NCI-H345 treated with DMSO at 0.1 percent for 48 hours (cell line): ENCODE measurements around the gene CCDC57.

Experiments used
- DNase-seq: peaks from one replicate; lab custom pipeline; 2025; ENCODE audit not compliant: unreplicated experiment; lab: John Stamatoyannopoulos, UW

Gene CCDC57

DNA sequence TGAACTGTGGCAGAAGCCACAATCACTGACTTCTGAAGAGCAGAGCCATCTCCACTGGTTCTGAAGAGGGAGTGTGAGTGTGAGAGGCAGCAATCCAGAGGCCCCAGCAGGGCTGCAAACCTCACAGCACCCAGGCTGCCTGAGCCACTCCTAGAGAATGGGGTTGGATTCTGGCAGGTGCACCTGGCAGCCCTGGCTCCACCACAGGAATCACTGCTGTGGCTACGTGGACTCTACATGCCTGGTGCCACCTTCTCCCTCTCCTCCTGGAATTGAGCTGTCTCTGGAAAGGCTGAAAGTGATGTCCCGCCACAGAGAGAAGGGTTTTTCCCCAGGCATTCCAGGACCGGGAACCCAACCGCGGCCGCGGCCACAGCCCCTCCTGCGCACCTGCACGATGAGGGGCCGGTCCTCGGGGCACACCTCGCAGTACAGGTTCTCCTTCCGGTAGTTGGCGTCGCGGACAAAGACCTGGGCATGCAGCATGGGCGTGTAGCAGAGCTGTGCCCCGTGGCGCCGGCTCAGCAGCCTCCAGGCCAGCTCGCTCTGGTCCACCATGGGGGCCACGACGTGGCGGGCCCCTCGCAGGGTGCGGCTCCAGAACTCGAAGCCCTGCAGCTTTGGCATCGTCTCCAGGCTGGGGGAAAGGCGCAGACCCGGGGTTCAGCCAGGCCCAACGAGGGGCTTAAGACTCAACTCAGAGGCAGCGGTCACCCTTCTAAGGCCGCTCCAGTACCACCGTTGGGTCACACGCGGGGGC, 148.0 kb downstream of the CCDC57 start:
- no peak for DNase-seq

DNA sequence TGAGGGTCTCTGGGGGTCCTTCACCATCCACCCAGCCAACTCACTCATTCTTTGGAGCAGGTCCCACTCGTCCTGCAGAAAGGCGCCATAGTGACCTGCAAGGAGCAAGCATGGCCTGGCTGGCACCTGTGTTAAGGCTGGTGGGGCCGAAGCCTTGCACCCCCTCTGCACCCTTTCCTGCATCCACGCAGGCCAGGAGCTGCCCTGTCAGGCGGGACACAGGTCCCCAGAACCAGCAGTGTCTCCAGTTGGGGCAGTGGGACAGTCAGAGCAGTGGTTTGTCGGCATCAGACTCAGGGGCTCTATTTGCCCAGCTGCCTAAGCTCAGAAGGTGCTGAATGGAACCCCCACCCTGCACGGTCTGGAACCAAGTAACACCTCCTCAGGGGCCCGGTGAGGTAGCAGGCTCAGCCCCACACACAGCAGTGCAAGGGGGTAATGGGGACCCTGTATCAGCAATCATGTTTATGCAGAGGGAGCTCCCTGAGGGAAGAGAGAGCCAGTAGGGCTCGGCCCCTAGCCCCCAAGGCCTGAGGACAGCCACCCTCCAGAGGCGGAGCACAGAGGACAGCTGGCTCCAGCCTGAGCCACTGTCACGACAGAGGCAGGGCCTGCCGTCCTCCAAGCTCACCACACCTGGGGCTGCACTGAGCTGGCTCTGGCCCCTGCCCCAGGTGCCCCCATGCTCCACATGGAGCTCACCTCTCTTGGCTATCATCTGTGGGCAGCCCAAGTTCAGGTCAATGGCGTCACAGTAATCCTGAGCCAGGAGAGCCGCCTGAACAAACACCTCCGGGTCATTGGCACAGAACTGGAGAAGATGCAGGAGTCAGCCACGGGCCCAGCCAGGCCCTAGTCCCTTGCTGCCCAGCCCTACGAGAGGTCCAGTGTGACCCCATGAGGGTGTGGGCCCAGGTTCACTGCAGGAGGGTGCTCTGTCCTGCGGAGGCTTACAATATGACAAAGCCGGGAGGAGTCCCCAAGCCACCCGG, 148.9 kb downstream of the CCDC57 start:
- DNase-seq, result no peak

DNA sequence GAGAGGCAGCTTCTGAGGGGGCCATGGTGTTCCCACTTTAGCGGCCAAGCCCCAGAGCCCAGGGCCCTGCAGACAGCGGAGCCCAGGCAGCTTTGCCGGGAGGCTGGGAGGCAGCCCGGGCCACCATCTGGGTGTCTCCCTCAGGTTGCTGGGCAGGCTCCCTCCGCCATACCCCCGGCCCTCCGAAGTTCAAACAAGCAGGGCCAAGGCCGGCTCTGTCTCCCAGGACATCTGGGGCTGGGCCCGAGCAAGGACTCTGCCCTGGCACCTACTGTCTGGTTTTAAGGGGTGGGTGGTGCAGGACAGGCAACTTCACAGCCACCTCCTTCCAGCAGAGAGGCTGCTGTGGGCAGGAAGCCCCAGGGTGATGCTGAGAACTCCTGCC, 149.7 kb downstream of the CCDC57 start:
- no peak for DNase-seq

DNA sequence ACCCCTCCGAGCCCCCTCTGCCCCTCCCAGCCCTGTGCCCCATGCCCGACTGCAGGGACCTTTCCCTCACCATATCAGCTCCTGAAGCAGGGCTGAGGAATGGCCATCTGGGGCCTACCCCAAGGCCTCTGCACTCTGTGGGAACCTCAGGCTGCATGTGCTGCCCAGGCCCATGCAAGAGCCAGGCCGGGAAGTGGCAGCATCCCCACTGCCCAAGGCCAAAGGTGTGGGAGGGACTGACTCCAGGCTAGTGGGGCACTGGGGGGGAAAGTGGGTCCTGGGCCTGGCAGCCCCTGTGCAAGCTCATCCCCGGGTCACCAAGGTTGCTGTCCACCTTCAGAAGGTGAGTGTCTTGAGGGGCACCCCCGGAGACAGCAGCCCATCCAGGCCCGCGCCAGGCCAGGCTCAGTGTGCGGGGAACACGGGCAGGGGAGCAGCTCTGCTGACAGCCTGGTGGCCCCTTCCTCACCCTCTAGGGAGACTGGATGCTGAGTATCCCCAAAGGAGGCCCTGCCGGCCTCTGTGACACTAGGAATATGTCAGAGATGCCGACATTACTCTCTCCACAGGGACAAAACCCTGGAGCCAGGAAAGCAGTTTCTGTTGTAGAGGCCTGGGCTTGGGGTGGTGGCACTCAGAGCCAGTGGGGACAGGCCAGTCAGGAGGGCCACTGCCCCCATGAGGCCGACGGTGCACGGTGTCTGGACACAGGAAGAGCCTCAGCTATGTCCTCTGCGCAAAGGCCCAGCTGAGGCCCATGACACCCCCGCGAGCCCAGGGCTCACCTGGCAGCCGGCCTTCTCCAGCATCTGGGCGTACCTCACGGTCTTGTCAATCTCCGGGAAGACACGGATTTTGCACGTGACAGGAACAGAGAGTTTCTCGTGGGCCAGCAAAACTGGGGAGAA, 150.3 kb downstream of the CCDC57 start:
- DNase-seq, result no peak

DNA sequence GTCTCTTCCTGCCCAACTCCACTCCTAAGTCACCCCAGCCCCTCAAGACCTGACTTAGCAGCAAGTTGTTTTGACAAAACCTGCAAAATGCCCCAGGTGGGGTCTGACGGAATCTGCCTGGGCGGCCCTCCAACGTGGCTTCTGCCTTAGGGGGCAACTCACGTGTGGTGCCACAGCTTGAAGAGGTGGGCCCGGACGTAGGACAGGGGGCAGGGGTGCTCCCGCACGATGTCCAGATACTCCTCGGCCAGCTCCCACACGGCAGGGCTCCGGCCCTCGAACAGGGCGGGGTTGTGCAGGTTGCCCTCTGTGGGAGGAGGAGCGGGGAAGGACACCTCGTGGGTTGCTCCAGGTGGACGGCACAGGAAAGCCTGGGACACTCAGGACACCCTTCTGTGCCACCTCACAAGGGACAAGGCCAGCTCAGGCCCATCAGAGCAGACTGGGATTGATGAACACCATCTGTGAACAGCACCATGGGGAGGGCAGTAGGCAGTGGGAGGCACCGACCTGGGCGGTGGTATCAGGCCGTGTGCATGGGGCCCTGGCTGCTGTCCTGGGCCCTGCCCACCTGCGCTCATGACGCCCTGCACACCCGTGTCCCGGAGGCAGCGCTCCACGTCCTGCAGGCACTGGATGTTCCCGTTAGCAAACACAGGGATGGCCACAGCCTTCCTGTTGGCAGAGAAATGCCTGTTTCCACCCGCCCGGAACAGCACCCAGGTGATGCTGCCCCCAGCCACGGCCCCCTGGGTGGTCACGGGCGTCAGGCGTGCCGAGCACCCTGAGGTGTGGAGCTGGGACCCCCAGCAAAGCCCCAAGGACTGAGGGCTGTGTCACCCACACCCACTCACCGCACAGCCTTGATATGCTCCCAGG, 151.4 kb downstream of the CCDC57 start:
- no peak for DNase-seq

DNA sequence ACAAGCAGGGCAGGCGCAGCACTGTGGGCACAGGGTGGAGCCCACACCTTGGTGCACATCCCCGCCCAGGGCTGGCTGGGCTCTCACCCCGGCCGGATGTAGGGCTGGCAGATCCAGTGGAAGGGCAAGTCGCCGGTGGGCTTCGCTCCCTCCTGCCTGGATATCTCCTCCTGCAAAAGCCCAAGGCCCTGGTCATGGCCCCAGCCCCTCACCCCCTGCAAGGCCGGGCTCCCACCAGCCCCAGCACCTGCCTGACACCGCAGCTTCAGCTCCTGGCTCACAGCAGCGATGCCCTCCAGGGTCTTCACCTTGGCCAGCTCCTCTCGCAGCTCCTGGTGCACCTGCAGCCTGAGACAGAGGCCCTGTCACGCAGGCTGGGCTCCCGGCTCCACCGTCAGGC, 152.0 kb downstream of the CCDC57 start:
- no peak for DNase-seq

DNA sequence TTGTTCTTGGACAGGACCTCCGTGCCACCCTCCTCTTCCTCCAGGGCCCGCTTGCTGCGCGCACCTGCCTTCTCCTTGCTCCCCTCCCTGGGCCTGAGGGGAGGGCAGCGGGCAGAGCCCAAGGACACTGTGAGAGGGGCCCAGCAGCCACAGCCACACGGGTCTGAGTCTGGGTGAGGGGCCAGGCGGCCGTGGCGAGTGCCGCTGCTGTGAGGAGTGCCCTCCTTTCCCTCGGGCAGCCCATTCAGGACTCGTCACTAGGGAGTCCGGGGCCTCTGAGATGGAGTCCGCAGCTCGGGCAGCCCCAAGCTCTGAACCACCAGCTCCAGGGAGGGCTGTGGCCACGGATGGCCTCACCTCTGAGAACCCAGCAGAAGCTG, 152.7 kb downstream of the CCDC57 start:
- no peak for DNase-seq

DNA sequence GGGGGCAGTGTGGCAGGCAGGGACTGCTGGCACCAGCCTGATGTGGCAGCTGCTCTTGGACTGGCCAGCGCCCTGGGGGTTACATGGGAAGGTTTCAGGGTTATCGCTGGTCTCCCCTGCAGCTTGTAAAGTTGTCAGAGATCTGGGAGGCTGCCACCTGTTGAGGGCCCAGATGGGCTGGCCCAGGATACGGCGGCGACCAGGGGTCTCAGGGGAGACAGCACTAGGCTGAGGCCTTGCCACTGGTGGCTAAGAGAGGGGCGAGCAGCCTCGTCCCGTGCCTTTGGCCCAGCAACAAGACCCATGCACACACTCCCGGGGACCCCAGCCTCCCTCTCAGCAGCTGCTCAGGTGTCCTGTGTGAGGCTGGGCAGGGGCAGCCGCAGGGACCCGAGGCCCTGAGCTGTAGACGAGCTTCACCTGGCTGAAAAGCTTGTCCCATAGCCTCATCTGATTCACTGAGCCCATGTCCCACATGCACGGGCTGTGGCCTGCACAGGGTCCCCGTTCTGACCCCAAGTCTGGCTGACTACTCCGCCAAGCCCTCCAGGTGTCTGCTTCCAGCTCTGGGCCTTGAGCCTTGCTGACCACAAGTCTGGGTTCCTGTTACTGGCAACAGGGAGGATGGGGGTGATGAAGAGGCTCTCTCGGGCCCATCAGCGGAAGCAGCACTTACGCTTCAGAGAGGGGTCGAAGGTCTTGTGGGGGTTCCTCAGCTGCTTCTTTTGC, 153.2 kb downstream of the CCDC57 start:
- DNase-seq, result no peak

DNA sequence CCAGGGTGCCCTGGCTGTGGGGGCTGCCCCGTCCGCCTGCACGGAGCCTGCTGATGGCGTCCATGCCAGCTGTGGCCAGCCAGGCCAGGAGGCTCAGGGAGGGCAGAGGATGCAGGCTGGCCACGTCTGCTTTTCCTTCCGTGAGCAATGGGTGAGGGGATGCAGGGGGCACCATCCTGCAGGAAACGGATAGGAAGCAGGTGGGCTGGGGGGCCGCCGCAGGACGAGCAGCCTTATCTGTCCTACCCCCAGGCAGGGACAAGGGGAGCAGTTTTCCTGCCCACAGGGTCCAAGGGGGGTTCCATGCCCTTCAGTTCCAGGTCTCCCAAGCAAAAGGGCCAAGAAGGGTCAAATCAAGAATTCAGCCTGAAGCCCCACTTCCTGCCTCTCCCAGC, 153.8 kb downstream of the CCDC57 start:
- no peak for DNase-seq

DNA sequence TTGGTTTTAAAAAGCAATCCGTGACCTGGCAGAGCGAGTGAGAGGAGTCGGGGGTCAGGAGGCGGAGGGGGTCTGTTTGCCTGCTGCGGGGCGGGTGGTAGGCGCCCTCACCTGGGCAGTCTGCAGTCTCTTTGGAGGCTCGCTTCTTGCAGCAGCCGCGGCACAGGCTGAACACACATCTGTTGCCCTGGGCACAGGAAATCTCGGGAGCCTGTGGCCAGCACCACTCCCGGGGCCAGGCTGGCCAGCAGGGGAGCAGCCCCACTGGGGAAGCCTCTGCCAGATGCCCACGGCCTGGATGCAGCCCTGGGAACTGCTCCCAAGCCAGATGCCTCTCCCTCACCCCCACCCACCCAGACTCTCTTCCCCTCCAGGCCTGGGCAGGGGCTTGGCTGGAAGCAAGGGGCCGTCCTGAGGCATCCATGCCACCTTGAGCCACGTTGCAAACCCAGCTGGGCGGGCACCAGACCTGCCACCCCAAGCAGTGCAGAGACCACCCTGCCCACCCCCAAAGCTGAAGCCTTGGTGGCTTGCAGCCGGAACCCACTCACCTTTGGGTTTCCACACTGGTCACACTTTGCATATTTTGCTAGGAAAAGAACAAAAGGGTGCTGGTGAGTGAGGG, 154.3 kb downstream of the CCDC57 start:
- no peak for DNase-seq

DNA sequence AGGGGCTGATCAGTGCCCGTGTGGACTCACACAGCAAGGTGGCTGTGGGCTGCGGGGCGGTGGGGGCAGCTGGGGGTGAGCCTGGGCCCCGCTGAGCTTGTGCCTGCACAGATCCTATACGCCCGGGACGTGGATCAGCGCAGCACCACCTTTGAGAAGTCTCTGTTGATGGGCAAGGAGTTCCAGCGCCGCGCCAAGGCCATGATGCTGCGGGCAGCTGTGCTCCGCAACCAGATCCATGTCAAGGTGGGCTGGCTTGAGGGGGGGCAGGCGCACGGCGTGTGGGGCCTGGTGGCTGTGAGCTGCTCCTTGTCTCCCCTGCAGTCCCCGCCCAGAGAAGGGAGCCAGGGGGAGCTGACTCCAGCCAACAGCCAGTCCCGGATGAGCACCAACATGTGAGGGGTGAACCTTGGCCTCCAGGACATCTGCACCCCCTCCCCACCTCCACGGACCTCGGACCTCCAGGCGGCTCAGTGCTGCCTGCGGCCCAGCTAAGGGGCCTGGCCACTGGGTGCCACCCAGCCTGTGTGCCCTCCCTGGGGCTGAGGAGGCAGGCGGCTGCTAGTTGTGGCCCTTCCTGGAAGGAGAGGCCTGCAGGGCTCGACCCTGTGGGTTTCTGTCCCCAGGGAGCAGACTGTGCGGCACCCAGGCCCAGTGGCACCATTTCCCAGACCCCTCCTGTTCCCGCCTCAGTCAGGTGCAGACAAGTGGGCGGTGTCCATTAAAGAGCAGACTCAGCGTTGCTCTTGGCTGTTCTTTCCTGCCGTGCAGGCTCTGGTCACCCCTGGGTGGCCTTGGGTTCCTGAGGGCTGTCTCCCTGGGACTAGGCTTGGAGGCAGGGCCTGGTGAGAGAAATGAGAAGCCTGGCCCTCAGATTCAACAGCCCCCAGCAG, 155.7 kb downstream of the CCDC57 start:
- no peak for DNase-seq

DNA sequence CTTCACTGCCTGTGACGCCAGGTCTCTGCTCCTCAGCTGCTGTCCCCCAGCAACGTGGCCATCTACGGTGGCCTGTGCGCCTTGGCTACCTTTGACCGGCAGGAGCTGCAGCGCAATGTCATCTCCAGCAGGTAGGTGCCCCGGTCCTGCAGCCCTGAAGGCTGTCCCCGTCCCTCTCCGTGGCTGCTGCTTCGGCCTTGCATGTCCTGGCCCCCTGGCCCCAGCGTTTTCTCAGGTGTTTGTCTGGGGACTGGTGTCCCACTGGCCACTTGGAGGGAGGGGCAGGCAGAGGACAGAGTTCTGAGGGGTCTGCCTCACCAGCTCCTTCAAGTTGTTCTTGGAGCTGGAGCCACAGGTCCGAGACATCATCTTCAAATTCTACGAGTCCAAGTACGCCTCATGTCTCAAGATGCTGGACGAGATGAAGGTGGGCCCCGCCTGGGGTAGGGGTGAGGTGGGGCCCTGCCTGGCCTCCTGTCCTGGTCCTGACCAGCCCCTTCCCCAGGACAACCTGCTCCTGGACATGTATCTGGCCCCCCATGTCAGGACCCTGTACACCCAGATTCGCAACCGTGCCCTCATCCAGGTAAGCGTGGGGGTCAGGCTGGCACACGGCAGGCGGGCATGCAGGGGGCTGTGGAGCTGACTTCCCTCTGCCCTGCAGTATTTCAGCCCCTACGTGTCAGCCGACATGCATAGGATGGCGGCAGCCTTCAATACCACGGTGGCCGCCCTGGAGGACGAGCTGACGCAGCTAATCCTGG, 156.5 kb downstream of the CCDC57 start:
- DNase-seq, result no peak

DNA sequence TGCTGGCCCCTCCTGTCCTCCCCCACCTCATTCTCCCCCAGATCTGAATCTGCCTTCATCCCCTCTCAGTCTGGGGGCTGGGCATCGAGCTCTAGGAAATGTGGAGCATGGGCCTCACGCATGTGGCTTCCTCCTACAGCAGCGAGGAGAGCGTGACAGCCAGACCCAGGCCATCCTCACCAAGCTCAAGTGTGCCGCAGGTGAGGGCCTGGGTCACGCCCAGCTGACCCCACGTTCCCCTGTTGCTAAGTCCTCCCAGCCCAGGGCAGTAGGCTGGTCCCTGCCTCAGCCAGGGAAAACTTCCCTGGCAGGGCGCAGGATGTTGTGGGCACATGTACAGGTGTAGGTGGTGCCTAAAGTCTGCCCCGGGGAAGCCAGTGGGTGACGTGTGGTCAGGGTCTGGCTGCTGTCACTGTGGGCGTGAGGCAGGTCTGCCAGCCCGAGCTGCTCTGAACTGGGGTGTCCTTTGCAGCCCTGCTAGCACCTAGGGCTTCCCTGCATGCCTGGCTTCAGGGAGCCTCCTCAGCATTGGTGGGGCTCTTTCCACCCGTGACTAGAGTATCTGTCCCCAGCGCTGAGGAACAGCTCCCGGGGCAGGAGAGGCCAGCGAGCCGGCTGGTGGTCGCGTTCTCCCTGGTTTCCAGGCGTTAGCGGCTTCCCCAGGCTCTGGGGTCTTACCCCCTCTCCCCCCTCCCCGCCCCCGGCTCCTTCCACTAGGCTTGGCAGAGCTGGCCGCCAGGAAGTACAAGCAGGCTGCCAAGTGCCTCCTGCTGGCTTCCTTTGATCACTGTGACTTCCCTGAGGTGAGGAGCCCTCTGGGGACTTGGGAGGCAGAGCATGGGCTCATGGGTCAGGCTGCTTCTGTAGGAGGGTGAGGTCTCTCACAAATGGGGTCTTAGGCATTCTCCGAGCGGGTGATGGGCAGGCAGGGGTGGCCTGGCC, 157.3 kb downstream of the CCDC57 start:
- no peak for DNase-seq

DNA sequence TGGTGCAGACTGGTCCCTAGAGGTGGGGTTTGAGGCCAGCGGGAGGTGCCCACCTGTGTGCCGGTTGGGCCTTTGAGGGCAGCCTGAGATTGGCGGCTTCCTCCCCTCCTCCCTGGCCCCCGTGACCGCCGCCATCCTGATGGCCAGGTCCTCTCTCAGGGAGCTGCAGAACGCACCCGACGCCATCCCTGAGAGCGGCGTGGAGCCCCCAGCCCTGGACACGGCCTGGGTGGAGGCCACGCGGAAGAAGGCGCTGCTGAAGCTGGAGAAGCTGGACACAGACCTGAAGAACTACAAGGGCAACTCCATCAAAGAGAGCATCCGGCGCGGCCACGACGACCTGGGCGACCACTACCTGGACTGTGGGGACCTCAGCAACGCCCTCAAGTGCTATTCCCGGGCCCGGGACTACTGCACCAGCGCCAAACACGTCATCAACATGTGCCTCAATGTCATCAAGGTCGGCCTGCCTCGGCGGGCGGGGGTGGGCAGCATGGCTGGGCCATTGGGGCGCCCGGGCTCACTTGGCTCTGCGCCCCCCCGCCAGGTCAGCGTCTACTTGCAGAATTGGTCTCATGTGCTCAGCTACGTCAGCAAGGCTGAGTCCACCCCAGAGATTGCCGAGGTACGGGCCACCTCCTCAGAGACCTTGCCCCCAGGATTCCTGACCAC, 158.2 kb downstream of the CCDC57 start:
- no peak for DNase-seq

DNA sequence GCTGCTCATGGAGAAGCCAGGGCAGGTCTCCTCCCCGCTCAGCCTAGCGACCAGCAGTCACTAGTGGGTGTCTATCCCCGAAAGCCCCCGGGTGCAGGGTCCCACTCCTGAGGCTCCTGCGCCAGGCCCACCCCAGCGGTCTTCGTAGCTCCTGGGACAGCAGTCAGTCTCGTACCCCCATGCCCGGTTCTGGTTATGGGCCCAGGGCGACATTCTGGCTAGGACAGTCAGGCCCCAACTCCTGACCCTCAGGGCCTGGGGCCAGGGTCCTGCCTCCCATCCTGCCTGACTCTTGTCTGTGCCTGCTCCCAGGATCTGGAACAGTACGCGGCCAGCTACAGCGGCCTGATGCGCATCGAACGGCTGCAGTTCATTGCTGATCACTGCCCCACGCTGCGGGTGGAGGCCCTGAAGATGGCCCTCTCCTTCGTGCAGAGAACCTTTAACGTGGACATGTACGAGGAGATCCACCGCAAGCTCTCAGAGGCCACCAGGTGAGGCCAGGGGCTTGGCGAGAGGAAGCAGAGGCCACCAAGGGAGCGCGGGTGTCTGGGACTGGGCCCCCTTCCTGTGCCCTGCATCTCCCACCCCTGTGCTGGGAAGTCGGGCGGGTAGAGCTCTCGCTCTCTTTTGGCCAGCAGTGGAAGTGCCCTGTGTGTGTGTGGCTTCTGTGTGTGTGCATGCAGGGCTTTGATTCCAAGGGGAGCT, 158.9 kb downstream of the CCDC57 start:
- no peak for DNase-seq
